Cardiac muscle cell (in vitro differentiated cells and primary cell): ENCODE data around the gene PRSS33. TPM values are rescaled to one million over a fixed set of nuclear protein-coding genes. Genes with fewer than 3 reads are reported as not detected.

Experiments
- DNase-seq, 2 donors: peaks; one replicate each; pipeline versions ENCODE4 v3.0.0 to v3.0.0-alpha.2; 2010 to 2017; ENCODE audit warnings: low read depth in 1 of 2, low spot score in 1 of 2
- H3K27ac ChIP-seq: fragments of 200-600 bp; sonication (generic); 2 replicates; pipeline ENCODE4 v1.5.1; 2016
- H3K27me3 ChIP-seq: fragments of 200-600 bp; sonication (generic); 2 replicates; pipeline ENCODE4 v1.6.0; 2016; ENCODE audit warnings: control low read depth
- H3K36me3 ChIP-seq: fragments of 200-600 bp; sonication (generic); 2 replicates; pipeline ENCODE4 v1.5.1; 2016; ENCODE audit warnings: control low read depth
- H3K4me1 ChIP-seq: fragments of 200-600 bp; sonication (generic); 2 replicates; pipeline ENCODE4 v1.8.1; 2017; ENCODE audit warnings: low read depth, mild to moderate bottlenecking, mixed run types
- H3K4me3 ChIP-seq: fragments of 200-600 bp; sonication (generic); 2 replicates; pipeline ENCODE4 v1.5.1; 2016; ENCODE audit warnings: mild to moderate bottlenecking
- H3K9me3 ChIP-seq: fragments of 200-600 bp; sonication (generic); 2 replicates; pipeline ENCODE4 v1.5.1; 2017; ENCODE audit warnings: low read depth, mild to moderate bottlenecking, control low read depth
- polyA plus RNA-seq: library from polyadenylated mRNA; unstranded; fragments of >200 nt; fragmentation: Nextera tagmentation; extraction: Ambion mirVana; gene quantifications from 2 replicates; pipeline ENCODE4 v1.2.1, GENCODE V29; 2016
- total RNA-seq: library from RNA; depleted of rRNA; stranded (reverse); fragments of >200 nt; gene quantifications from 2 replicates; pipeline ENCODE4 v1.2.3, GENCODE V29; 2016
- TF ChIP-seq, protein P1 (sequence below): IDR thresholded peaks from 2 replicates; pipeline ENCODE4 v1.5.1; 2012; ENCODE audit warnings: low read depth, mild to moderate bottlenecking, low read length

Gene PRSS33
- total and polyA plus RNA-seq, 2 experiments from 2014 or later, result not detected

DNA sequence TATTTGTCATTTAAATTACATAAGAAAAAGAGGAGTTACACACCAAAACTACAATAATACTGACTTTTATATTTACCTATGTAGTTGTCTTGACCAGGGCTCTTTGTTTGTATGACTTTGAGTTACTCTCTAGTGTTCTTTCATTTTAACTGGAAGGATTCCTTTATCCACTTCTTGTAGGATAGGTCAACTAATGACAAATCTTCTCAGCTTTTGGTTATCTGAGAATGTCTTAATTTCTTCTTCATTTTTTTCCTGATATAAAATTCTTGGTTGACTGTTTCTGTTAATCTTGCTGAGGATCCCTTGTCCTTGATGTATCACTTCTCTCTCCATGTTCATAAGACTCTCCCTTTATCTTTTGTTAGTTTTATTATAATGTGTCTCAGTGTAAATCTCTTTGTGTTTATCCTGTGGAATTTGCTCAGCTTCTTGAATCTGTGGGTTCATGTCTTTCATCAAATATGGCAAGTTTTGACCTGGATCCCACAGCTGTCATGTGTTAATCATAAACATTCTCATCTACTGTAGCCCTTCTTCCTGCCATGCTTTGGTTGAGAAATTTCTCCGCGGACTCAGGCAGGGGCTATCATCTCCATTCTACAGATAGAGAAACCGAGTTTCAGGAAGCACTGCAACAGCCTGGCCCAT lies 16.3 kb upstream of the PRSS33 start:
- Histone ChIP-seq H3K9me3 (no peaks in the 10 kb centered on the region), H3K36me3 (no peaks in the 10 kb centered on the region), H3K4me3 (no peak overlapping the region), H3K4me1 (no peaks in the 10 kb centered on the region), H3K27ac (no peak overlapping the region), H3K27me3 (peaks cover 8% of the 10 kb centered on the region)
- no peak for DNase-seq
- TF ChIP-seq, protein P1, sequence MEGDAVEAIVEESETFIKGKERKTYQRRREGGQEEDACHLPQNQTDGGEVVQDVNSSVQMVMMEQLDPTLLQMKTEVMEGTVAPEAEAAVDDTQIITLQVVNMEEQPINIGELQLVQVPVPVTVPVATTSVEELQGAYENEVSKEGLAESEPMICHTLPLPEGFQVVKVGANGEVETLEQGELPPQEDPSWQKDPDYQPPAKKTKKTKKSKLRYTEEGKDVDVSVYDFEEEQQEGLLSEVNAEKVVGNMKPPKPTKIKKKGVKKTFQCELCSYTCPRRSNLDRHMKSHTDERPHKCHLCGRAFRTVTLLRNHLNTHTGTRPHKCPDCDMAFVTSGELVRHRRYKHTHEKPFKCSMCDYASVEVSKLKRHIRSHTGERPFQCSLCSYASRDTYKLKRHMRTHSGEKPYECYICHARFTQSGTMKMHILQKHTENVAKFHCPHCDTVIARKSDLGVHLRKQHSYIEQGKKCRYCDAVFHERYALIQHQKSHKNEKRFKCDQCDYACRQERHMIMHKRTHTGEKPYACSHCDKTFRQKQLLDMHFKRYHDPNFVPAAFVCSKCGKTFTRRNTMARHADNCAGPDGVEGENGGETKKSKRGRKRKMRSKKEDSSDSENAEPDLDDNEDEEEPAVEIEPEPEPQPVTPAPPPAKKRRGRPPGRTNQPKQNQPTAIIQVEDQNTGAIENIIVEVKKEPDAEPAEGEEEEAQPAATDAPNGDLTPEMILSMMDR, result no peak

DNA sequence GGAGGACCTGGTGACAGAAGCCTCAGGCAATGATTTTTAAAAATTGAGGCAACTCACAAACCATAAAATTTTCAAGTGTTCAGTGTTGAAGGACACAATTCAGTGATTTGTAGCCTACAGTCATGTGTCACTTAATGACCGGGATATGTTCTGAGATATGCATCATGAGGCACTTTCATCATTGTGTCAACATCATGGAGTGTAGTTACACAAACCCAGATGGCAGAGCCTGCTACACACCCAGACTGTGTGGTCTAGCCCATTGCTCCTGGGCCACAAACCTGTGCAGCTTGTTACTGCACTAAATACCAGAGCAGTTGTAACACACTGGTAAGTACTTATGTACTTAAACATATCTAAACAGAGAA lies 12.5 kb upstream of the PRSS33 start:
- TF ChIP-seq, protein P1, result no peak
- Histone ChIP-seq H3K27ac (no peak overlapping the region), H3K36me3 (no peaks in the 10 kb centered on the region), H3K27me3 (no peaks in the 10 kb centered on the region), H3K4me1 (no peaks in the 10 kb centered on the region), H3K9me3 (no peaks in the 10 kb centered on the region), H3K4me3 (no peak overlapping the region)
- peak in 1 of 2 donors; percentile 26 for DNase-seq

DNA sequence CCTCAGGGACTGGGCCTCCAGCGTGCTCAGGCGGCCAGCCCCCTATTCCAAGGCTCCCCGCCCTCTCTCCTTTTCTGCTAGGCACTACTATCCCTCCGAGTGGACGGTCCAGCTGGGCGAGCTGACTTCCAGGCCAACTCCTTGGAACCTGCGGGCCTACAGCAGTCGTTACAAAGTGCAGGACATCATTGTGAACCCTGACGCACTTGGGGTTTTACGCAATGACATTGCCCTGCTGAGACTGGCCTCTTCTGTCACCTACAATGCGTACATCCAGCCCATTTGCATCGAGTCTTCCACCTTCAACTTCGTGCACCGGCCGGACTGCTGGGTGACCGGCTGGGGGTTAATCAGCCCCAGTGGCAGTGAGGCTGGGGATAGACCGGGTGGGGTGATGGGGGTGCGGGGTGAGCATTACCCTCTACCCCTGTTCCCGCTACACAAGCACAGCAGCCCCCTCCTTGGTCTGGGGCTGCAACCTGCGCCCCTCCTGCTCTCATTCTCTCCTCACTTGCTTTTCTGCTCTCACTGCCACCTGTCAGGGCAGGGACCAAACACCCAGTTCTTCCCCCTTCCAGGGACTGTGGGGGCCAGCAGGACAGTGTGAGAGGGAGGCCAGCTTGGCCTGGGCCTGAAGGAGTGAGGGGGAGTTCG lies 12.0 kb upstream of the PRSS33 start:
- no peaks in the 10 kb centered on the region for H3K27me3 ChIP-seq
- H3K9me3 ChIP-seq, result no peaks in the 10 kb centered on the region
- H3K4me1 ChIP-seq, result no peaks in the 10 kb centered on the region
- DNase-seq, result no peak
- no peak overlapping the region for H3K4me3 ChIP-seq
- H3K36me3 ChIP-seq, result no peaks in the 10 kb centered on the region
- TF ChIP-seq, protein P1, result no peak
- H3K27ac ChIP-seq, result no peak overlapping the region

DNA sequence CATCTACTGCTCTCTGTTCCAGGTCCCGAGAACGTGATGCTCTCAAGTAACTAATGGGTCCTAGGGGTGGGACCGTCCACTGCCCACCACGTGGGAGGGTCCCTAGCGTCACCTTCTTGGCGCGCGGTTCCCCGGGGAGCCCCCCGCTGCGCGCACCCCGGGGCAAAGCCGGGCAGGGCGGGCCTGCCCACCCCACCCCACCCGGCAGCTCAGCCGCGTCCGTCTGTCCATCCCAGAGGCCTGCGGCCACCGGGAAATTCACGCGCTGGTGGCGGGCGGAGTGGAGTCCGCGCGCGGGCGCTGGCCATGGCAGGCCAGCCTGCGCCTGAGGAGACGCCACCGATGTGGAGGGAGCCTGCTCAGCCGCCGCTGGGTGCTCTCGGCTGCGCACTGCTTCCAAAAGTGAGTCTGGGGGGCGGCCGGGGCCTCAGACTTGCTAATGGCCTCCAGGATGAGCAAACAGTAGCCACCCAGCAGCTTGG lies 11.4 kb upstream of the PRSS33 start:
- DNase-seq, result no peak
- Histone ChIP-seq H3K27ac (no peak overlapping the region), H3K4me3 (no peak overlapping the region), H3K36me3 (no peaks in the 10 kb centered on the region), H3K27me3 (no peaks in the 10 kb centered on the region), H3K4me1 (no peaks in the 10 kb centered on the region), H3K9me3 (no peaks in the 10 kb centered on the region)
- TF ChIP-seq, protein P1, result no peak

DNA sequence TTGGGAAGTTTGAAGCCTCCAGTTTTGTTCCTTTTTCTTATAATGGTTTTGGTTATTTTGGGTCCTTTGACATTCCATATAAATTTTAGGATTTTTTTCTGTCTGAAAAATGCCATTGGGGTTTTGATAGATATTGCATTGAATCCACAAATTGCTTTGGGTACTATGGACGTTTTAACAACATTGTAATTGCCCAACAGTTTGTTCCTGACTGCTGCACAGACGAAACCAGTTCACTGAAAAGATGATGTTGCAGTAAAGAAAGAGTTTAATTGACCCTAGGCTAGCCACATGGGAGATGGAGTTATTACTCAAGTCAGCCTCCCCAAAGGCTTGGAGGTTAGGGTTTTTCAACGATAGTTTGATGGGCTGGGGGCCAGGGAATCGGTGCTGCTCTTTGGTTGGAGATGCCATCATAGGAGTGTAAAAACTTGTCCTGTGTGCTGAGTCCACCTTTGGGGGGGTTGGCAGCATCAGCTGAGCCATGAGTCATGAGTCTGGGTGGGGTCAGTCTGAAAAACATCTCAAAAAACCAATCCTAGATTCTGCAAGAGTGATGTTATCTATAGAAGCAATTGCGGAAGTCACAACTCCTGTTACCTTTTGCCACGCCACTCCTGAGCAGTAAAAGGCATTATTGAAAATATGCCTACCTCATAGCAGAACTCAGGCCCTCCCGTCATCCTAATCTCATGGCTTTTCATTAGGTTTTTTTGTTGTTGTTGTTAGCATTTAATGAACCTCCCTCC lies 8.2 kb upstream of the PRSS33 start:
- DNase-seq, result no peak
- H3K27ac ChIP-seq, result no peak overlapping the region
- H3K4me3 ChIP-seq, result no peak overlapping the region

More for the DNA sequence above, 8.2 kb upstream of the PRSS33 start:
- Histone ChIP-seq H3K9me3 (no peaks in the 10 kb centered on the region), H3K36me3 (no peaks in the 10 kb centered on the region), H3K27me3 (peaks cover 14% of the 10 kb centered on the region), H3K4me1 (no peaks in the 10 kb centered on the region)
- TF ChIP-seq, protein P1, result no peak
